Hematopoietic multipotent progenitor cell treated with erythropoietin and hydrocortisone succinate and interleukin-3 and kit ligand, for 15 days (in vitro differentiated cells): Measurements from ENCODE around the gene RBM43.
A peak's percentile ranks its signal among the peaks of the same experiment; 100 is the strongest.
"Not testable (repeated sequence)": the region's sequence is repeated elsewhere in the genome, so short reads cannot be mapped to it uniquely, and the experiment has no call there.

Experiments used
- DNase-seq: peaks from one replicate; pipeline ENCODE4 v3.0.0-alpha.2; 2015; ENCODE audit warnings: low spot score

Gene RBM43

GRCh38 chr2:151268085-151268484, 6.4 kb upstream of the RBM43 start:
- no peak for DNase-seq

GRCh38 chr2:151267537-151267936, 5.9 kb upstream of the RBM43 start:
- no peak for DNase-seq

- DNase-seq: no peak
These were observed 4.3 kb upstream of the RBM43 start for GRCh38 chr2:151265991-151266390.

GRCh38 chr2:151264157-151264825, 2.6 kb upstream of the RBM43 start:
- no peak for DNase-seq

GRCh38 chr2:151262629-151263028, 966 bp upstream of the RBM43 start:
- no peak for DNase-seq

DNA sequence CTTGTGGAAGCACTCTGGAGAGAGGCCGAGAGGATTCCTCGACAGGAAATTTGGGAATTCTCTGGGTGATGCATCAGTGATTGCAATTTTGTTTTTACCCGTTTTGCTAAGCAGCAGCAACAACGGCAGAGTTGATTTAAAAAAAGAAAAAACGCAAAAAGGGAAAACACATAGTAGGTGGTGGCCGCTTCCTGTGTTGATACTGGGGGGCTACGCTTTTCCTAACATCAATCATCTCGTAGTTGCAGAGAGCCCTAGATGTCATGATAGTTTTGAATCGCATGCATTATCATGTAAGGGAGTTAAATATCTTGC, 271 bp upstream of the RBM43 start:
- DNase-seq: no peak

- peak; percentile 79 for DNase-seq
These were observed 961 bp downstream of the RBM43 start for GRCh38 chr2:151260573-151261230.

- DNase-seq: no peak
These were observed 3.5 kb downstream of the RBM43 start for GRCh38 chr2:151258121-151258520.

- DNase-seq: no peak
These were observed 9.0 kb downstream of the RBM43 start for GRCh38 chr2:151252646-151253045.

- DNase-seq: no peak
These were observed 10.7 kb downstream of the RBM43 start for GRCh38 chr2:151251012-151251411.

GRCh38 chr2:151247432-151247831, 14.2 kb downstream of the RBM43 start:
- DNase-seq: no peak

- no peak for DNase-seq
These were observed 15.5 kb downstream of the RBM43 start for GRCh38 chr2:151246152-151246551.

DNA sequence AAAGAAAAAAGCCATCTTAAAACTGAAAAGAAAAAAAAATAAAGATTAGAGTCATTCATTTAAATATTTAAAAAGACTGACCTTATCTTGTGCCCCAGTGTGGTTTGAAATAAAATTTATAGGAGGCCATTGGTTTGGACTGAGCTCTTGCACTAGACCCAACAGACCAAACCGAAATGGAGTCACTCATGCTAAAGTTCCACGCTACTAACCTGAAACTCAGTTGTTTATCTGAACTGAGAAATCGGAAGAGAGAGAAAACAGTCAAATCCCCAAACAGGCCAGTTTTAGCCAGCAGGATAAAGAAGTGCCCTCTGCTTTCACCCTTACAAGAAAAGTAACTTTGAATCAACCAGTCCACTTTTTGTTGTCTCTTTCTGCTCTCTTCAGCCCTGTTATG, 18.2 kb downstream of the RBM43 start:
- DNase-seq: no peak

- no peak for DNase-seq
These were observed 20.4 kb downstream of the RBM43 start for GRCh38 chr2:151241224-151241623.

DNA sequence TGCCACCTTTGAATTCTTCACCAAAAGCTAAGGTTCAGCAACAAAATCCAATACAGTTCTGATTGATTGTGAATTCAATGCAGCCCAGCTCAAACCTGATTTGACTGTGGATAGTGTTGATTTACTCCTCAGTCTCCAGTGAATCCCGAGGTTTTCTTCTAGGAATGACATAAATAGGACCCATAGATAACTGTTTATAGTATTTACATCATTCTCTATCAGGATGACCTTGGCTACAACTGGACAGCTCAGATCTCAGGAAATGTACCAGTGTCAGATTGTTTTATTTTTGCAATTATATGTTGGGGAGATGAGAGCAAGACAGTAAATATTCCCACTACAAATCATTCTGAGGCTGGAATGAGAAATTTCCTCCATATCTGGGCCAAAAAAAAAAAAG, 21.2 kb downstream of the RBM43 start:
- DNase-seq: no peak

DNA sequence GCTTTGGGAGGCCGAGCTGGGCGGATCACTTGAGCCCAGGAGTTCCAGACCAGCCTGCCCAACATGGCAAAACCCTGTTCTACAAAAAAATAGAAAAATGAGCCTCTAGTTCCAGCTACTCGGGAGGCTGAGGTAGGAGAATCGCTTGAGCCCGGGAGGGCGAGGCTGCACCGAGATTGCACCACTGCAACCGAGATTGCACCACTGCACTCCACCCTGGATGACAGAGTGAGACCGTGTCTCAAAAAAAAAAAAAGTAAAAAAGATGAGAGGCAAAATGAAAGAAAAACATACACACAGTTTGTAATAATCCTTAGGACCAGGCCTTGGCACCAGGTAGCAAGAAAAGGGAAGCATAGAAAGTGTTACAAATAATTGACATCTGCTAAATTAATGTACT, 22.0 kb downstream of the RBM43 start:
- no peak for DNase-seq

- peak; percentile 66 for DNase-seq
These were observed 22.9 kb downstream of the RBM43 start for GRCh38 chr2:151238527-151239487.

GRCh38 chr2:151237422-151238025, 24.1 kb downstream of the RBM43 start:
- DNase-seq: no peak

GRCh38 chr2:151233760-151234159, 27.9 kb downstream of the RBM43 start:
- DNase-seq: not testable (repeated sequence)

DNA sequence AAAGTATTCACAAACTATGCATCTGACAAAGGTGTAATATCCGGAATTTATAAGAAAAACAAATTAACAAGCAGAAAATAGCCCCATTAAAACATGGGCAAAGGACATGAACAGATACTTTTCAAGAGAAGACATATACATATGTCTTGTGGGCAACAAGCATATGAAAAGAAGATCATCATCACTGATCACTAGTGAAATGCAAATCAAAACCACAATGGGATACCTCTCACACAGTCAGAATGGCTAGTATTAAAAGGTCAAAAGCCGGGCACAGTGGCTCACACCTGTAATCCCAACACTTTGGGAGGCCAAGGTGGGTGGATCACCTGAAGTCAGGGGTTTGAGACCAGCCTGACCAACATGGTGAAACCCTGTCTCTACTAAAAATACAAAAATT, 28.4 kb downstream of the RBM43 start:
- DNase-seq: not testable (repeated sequence)

DNA sequence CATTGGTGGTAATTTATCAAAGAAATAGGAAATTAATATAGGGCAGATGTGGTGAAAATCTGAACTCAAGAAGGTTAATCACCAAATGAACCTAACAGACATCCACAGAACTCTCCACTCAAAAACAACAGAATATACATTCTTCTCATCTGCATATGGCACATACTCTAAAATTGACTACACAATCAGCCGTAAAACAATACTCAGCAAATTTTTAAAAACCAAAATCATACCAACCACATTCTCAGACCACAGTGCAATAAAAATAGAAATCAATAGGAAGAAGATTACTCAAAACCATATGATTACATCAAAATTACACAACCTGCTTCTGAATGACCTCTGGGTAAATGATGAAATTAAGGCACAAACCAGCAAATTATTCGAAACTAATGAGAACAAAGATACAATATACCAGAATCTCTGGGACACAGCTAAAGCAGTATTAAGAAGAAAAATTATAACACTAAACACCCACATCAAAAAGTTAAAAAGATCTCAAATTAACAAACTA, 31.0 kb downstream of the RBM43 start:
- DNase-seq: no peak

DNA sequence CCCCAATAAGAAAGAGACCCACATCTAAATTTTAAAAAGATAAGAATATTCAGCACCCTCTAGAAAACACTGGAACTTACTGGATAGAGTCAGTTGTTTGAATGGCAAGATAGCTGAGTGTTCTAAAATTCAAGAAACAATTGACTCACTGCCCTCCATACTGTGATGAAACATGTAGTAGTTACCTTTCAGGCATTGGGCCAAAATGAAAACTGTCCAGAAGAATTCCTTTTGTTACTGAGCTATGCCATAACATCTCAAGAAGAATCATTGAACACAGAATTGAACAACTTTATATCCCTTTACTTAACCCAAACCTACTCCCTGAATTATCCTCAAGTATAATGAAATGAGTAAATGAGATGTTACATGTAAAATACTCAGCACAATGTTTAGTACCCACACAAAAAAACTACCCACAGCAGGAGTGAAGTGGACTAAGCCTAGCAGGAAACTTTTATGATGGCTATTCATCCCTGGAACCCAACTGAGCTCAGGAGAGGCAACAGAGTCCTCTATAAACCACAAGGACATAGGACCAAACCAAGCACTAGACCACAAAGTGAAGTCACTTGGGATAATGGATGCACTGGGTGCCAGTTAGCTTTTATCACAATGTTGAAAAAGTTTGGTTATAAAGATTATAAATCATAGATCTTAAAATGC, 32.7 kb downstream of the RBM43 start:
- DNase-seq: no peak
